Coronary artery (tissue), 2 donors: Measurements from ENCODE around the gene DISC1.

Experiments
- DNase-seq: peaks from one replicate; pipeline ENCODE4 v3.0.0-alpha.2; 2017; ENCODE audit warnings: low spot score
- H3K27ac ChIP-seq, 2 donors: fragments of 200-600 bp; sonication (generic); one replicate each; pipeline ENCODE4 v1.5.1; 2016 to 2019
- H3K4me3 ChIP-seq: fragments of 200-600 bp; sonication (generic); 2 replicates; pipeline ENCODE4 v1.5.1; 2016; ENCODE audit warnings: mild to moderate bottlenecking, moderate library complexity
- CTCF ChIP-seq: fragments of 200-600 bp; sonication (generic); IDR thresholded peaks from one replicate; pipeline ENCODE4 v1.5.1; 2019; ENCODE audit warnings: antibody characterized with exemption

The DISC1 gene

GRCh38 chr1:231829332-231829731 is 202.7 kb downstream of the DISC1 start:
- TF ChIP-seq CTCF = no peak
- Histone ChIP-seq H3K4me3 (no peak overlapping the region), H3K27ac (no peak overlapping the region)
- DNase-seq = no peak

GRCh38 chr1:231836227-231836893 is 209.8 kb downstream of the DISC1 start:
- TF ChIP-seq CTCF = no peak
- DNase-seq = no peak
- Histone ChIP-seq H3K27ac (no peak overlapping the region), H3K4me3 (no peak overlapping the region)

- Histone ChIP-seq H3K27ac (no peak overlapping the region), H3K4me3 (no peak overlapping the region)
- no peak for TF ChIP-seq CTCF
- DNase-seq = no peak
Observed at GRCh38 chr1:231838521-231838920, 211.9 kb downstream of the DISC1 start.

- TF ChIP-seq CTCF = no peak
- no peak for DNase-seq
Observed at GRCh38 chr1:231839999-231840398, 213.4 kb downstream of the DISC1 start.

GRCh38 chr1:231841616-231842344 is 215.2 kb downstream of the DISC1 start:
- TF ChIP-seq CTCF = no peak
- Histone ChIP-seq H3K27ac (no peak overlapping the region), H3K4me3 (no peak overlapping the region)
- DNase-seq = no peak

More at GRCh38 chr1:231839999-231840398, 213.4 kb downstream of the DISC1 start:
- Histone ChIP-seq H3K4me3 (no peak overlapping the region), H3K27ac (no peak overlapping the region)

- DNase-seq = no peak
- TF ChIP-seq CTCF = no peak
- Histone ChIP-seq H3K27ac (no peak overlapping the region), H3K4me3 (no peak overlapping the region)
Observed at GRCh38 chr1:231842441-231842840, 215.9 kb downstream of the DISC1 start.
